ENCODE results near the gene BPIFB3.

BPIFB3 gene, protein sequence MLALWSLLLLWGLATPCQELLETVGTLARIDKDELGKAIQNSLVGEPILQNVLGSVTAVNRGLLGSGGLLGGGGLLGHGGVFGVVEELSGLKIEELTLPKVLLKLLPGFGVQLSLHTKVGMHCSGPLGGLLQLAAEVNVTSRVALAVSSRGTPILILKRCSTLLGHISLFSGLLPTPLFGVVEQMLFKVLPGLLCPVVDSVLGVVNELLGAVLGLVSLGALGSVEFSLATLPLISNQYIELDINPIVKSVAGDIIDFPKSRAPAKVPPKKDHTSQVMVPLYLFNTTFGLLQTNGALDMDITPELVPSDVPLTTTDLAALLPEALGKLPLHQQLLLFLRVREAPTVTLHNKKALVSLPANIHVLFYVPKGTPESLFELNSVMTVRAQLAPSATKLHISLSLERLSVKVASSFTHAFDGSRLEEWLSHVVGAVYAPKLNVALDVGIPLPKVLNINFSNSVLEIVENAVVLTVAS

DNA sequence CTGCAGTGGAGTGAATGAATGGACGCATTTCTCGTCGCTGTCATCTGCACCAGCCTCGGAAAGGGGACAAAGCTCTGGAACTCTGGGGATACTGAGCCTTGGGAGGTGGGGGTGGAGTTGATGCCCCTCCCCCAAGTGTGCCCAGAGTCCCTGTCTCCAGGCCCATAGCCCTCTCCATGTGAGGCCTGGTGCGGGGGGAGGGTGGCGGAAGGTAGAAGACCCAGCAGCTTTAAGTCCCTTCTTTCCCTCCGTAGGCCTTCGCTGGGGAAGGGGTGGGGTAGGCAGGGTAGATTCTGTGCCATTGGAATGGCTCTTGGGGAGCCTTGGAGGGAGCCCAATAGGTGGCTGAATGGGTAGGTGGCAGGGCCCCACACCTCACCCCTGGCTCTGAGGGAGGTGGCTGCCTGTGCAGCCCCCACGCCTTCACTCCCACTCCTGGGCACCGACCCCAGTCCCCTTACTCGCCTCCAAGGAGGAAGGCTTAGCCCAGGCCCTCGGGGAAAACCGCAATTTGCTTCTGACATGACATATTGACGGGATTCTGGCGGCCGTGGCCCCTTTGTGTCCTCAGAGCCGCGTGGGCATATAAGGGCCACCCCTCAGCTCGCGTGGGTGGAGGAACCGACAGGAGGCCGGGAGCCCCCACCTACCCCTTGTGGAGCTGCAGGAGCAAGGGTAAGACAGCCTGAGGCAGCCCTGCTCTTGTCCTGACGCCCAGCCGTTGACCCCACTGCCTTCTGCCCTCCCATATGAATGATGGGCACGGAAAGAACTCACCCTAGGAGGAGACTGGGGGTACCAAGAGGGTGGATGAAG is at the start of gene BPIFB3:
Gene BPIFB3, plus strand, starts transcription at position 613 of the 816 bp plus-strand sequence. CDS start 1,533 bp downstream, outside the sequence.
- FAIRE-seq = no peak

DNA sequence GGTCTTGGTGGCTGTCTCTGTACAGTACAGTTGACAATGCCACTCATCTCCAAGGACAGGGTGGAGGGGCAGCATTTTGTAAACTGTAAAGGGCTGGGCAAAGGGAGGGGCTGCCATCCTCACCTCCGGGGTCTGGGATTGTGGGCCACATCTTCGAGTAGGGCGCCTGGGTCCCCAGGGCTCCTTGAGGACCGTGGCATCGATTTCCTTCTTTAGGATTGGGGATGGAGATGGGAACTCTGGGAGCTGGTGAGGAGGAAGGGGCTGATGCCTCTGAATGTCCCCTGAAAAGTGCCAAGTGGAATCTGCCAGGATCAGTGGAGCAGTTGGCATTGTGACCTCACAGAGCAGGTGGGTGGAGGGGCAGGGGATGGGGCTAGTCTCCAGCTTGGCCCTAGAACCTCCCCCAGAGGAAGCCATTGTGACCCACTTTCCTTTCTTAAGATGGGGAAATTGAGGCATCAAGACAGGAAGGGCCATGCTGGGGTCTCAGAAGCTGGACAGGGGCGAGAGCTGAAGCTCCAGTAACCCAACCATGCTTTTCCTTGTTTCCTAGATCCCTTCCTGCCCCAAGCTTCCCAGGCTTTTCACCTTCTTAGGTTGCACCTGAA is 49.5 kb upstream of the BPIFB3 start, which contains the start of gene SUN5:
Gene SUN5, minus strand, starts transcription at position 293 of the 611 bp plus-strand sequence. Its CDS starts 93 bp downstream, at position 200.
- FAIRE-seq = no peak

DNA sequence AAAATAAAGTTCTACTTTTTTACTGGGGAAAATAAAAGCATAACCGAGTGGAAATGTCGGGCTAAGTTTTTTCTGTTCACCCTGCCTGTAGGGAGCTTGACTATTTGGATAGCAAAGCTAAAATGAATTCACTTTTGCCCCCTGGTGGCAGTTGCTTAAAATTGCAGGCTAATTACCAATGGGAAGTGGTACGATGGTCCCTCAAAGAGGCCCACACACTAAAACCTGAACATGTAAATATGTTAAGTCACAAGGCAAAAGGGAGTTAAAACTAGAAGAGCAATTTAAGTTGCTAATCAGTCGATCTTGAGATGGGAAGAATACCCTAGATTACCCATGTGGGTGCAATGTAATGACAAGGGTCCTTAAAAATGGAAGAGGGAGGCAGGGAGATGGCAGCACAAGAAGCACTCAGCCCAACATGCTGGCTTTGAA is 48.6 kb upstream of the BPIFB3 start:
- FAIRE-seq = peak; percentile 80

DNA sequence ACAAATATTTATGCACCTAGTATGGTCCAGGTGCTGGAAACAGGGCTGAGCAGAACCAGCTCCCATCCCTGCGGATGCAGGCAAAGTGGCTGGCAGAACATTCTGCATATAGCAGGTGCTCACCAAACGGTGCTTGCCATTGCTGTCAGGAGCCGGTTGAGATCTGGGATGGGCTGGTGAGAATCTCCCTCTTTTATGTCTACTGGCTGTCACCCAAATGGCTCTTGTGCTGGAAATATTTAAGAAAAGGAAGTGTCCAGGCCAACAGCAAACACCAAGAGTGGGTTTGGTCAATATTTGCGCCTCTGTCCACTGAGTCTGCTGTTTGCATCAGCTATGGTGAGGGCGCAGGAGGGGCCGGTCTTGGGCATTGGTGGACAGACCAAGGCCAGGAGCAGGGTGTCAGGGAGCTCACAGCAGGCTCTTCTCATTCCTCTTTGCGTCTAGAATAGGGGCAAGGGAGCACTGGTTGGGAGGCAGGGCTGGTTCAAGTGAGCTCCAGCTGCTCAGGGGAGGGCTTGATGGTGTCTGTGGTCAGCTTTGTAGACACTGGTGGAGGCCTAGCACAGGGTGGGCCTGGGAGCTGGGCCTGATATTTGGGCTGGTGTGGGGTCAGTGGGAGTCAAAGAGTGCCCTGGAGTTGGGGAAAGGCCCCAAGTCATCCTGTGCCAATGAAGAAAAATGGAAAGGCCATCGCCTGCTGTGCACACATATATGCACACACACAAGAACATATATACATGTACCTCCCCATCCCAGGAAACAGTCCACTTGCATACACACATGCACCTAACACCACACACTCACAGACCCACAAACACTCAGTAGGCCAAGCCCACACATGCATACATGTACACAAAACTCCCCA is 47.6 kb upstream of the BPIFB3 start:
- no peak for FAIRE-seq

DNA sequence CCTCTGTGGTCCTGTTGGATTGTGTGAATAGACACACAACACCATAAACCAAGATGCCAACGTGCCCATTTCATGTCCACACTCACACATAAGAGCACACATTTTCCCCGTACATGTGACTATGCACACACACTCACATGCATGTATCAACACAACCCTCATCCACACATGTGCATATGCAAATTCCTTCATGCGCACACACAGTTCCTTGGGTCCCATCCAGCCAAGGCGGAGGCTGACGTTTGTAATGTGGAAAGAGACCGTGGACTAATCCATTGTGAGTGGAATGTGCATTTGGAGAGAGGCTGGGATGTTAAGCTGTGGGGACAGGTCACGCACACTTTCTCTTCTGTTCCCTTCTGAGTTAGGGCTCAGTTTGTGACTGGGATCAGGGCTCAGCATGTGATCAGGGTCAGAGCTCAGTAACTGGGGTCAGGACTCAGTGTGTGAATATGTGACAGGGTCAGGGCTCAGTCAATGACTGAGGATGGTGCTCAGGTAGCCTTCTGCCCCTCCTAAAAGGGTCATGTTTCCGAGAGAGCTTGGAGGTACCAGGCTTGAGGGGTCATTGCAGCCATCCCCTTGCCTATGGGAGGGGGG is 46.8 kb upstream of the BPIFB3 start:
- no peak for FAIRE-seq

DNA sequence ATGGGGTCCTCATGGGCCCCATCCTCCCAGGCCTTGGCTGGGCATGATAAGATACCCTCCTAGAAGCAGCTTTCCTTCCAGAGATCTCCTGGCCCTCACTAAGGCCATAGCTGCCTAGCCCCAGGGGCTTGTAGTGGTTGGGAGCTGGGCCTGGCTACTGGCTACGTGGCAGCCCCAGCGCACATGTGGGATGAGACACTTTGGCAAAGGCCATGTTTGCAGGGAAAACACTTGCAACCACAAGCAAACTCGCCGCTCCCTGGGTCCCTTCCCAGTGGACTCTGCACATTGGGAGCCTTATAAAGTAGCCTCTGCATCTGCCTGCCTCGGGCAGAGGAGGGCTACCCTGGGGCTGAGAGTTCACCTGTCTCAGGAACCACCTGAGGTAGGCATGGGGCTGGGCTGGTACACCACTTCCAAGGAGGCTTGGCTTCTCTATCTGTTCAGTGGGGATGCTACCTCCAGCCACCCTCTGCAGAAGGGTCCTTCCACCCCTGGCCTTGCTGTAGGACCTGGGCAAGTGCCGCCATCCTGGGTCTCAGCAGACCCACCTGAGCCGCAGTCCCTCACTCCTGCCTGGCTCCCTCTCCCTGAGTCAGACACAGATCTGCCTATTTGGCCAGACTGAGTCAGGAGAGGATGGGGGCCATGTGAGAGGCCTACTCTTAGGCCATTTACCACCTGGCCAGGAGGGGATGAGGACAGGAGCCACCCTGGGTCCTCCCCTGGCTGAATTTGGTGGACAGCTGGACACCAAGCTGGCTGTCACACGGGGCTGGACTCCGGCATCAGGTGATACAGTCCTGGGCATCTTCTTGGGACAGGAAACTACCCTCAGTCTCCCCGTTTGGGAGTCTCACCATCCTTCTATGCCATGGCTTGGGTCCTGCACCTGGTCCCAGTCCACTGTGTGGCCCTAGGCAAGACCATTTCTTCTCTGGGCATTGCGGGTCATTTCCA is 46.0 kb upstream of the BPIFB3 start, which contains the start of gene BPIFB2:
Gene BPIFB2, plus strand, starts transcription at position 329 of the 960 bp plus-strand sequence. CDS start 871 bp downstream, outside the sequence.
- FAIRE-seq = no peak

DNA sequence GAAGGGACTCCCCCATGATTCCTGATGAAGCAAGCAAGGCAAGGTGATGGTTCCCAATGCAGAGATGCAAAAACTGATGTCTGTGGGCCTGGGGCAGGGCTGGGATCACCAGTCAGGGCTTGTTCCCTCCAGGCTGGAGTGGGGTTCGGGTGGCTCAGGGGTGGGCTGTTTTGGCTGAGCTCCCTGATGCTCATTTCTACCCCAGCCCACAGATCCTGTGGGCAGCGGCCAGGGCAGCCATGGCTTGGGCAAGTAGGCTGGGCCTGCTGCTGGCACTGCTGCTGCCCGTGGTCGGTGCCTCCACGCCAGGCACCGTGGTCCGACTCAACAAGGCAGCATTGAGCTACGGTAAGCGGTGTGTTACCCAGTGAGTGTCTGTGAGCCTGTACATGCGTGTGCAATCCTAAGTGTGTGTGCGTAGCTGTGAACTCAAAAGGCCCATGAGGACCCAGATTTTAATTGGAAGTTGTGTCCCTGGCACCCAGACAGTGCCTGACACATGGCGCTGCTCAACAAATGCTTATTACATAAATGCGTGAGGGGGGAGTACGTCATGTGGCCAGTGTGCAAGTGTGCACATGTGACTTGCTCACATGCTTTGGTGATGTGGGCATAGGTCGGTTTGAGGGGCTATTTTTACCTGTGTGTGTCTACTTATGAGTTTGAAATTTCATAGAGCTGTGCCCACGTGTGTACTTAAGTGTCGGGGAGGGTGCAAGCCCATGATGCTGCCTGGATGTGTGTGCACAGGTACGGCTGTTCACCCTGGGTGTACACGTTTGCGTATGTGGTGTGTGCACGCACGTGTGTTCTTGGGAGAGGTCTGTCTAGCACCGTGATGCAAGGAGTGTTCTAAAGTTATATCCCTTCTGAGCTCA is 45.1 kb upstream of the BPIFB3 start:
- FAIRE-seq = no peak

DNA sequence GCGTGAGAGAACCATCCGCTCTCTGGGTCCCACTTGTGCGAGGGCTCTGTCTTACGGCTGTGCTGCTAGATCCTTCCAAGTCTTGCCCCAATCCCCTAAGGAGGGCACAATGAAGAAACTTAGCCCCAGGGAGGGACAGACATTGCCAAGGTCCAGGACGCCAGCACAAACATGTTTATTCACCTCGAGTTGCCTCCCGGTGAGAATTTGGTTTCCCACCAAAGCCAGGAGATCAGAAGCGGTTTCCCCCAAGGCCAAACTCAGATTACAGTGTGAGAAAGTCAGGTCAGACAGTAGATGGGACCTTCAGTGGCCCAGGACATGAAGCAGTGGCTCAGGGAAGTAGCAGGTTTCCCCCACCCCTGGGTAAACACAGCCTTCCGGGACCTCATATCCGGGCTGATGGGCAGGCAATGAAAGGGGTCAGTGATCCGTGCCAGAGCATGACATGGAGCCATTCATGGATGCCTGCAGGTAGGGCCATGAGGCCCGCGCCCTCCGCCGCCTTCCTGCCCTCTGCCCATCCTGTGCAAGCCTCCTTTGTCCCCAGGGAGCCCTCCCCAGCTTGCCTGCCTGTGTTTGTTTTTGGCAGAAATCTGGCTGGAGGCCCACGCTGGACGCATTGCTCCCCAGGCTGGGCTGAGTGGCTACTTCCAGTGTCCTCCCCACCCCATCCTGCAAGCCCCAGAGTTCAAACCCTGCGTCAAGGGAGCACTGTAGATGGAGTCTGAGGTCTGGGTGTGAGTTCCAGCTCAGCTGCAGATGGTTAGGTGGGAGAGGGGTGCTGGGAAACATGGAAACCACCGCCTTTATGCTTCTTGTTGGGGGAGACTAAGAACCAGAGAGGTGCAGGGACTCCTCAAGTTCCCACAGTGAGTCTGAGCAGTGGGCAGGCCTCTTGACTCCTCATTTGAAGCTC is 44.2 kb upstream of the BPIFB3 start:
- FAIRE-seq = no peak

DNA sequence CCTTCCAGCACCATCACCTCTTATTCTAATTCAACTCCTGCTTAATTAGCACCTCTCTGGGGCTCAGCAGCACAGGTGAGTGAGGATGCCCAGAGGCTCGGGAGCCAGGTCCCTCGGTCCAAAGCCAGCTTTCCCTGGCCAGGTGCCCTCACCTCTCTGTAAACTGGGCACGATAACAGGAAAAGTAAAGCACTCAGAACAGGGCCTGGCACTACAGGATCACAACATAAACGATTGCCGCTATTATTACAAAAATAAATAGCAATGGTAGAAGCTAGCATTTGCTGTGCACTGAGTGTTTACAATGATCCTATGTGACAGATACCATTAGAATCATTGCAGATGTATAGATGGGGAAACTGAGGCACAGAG is 43.6 kb upstream of the BPIFB3 start:
- FAIRE-seq = no peak

DNA sequence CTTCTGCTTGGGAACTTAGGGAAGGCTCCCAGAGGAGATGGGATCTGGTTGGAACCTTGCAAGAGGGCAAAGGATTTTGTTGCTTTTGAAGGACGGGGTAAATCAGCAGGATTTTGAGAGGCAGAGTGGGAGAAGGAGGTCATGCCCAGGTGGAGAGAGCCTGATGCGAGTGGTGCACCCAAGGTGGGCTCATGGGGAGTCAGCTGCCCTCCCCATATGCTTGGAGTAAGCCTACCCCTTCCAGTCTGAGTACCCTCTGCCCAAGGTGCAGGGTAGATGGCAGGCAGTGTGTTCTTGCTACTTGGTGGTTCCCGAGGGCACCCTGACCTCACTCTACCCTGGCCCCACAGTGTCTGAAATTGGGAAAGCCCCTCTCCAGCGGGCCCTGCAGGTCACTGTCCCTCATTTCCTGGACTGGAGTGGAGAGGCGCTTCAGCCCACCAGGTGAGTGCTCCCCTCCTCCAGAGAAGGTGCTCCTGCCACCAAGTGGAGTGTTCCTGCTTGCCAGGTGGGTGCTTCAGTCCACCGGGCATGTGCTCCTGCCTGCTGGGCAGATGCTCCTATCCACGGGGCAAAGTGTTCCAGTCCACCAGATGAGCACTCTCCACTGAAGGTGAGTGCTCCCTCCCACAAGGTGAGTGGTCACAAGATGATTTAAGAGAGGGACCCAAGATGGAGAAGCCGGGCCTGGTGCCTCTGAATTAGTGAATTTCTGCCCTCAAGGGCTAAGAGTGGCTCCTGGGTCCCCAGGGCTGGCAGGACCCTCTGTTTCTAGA is 42.8 kb upstream of the BPIFB3 start:
- no peak for FAIRE-seq

DNA sequence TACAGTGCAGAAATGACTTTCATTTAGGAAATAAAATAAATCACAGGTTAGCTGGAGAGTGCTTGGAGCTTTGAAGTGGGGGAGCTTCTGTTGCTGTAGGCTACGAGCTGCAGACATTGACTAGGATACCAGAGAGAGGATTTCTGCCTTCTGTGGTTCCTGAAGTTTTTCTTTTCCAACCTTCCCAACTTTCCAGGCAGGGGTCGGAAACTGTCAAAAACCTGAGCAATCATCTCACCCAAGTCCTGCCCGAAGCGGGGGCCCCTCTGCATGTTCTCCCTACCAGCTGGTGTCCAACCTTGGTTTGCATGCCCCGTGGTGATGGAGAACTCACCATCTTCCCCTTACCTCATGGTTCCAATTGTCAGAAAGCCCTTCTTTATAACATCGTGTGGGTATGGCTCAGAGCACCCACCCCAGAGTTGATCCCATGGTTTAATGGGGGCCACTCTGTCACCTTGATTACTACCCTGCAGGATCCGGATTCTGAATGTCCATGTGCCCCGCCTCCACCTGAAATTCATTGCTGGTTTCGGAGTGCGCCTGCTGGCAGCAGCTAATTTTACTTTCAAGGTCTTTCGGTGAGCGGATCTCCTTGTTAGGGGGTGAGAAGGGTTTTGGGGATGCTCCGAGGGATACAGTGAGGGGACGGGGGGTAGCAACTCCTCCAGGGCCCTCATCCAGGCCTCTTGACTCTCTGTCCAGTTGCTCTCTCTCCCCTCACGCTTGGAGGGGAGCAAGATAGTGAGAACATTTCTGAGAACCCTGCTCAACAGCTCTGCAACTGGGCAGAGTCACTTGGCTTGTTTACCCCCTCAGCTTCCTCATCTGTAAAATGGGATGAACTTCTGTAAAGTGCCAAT is 41.1 kb upstream of the BPIFB3 start:
- no peak for FAIRE-seq

DNA sequence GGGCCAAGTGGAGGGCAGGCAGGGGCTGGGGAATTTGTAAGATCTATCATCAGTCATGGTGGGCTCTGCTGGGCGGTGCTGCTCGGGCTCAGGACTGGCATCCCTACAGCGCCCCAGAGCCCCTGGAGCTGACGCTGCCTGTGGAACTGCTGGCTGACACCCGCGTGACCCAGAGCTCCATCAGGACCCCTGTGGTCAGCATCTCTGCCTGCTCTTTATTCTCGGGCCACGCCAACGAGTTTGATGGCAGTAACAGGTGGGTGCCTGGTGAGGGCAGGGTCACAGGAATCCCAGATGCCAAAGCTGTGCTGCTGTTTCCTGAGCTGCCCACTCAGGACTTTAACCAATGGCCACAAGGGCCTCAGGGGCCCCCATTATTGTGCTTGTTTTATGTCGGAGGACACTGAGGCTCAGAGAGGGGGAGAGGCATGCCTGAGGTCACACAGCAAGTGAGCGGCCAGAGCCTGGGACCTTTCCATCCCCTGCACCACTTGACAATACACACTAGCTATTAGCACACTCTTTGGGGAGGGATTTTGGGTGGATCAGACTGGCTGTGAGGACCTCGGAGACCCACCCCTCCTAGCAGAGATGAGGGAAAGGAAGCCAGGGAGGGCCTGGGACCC is 39.9 kb upstream of the BPIFB3 start:
- FAIRE-seq = no peak

DNA sequence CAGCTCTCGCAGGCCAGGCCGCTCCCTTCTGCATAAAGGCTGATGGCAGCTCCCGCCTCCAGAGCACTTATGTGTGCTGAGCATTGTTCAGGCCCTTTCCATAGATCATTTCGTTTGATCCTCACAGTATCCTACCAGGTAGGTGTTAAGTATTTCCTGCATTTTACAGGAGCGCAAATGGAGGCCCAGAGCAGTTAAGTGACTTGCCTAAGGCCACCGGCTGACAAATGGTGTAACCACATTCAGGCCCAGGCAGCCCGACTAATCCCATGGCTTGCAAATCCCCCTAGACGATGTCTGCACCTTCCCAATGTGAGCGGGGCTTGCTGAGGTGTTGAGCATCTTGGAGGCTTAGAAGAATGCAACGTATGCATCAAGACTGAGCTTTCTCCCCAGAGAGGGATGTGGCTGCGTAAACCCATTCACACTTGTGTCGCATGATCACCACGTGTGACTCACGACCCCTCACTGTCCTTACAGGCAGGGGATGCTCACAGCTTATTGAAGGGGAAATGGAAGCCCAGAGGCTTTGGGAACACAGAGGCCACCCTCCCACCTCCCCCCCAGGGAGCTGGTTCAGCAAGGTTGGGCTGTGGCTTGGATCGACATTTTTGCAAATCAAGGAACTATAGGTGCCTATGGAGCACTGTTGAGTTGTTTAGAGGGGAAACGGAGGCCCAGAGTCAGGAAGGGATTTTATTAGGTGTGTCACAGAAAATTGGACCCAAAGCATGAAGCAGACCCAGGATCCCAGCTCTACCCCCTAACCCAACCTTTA is 39.2 kb upstream of the BPIFB3 start:
- FAIRE-seq = no peak

DNA sequence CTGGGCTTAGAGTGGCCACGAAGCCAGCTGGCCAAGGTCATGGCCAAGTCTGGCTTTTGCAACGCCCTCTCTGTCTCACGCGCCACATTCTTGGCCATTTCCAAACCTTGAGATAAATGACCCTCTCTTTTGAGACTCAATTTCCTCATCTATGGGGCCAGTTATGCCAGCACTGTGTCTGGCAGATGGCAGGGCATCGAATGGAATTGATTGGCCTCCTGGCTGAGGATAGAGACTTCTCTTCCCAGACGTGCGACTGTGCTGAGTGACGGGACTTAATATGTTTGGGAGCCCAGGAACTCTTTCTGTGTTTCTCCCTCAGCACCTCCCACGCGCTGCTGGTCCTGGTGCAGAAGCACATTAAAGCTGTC is 38.6 kb upstream of the BPIFB3 start:
- FAIRE-seq = no peak

All from TTC549 (cell line).